Tibial artery (tissue), 4 donors: ENCODE measurements around the gene SPG7.

Experiments
- DNase-seq, 2 donors: peaks; one replicate each; pipeline ENCODE4 v3.0.0-alpha.2; 2019
- H3K27ac ChIP-seq, 2 donors: fragments of 200-600 bp; sonication (generic) in 1 of 2; 1 replicate in 1 of 2; 2 replicates in 1 of 2; pipeline ENCODE4 v1.5.1; 2018 to 2019; ENCODE audit warnings: mild to moderate bottlenecking in 1 of 2
- H3K27me3 ChIP-seq, 2 donors: fragments of 200-600 bp; sonication (generic) in 1 of 2; one replicate each; pipeline versions ENCODE4 v1.5.1 to v1.6.0; 2016 to 2019
- H3K36me3 ChIP-seq, 3 donors: fragments of 200-600 bp; sonication (generic) in 2 of 3; one replicate each; pipeline ENCODE4 v1.5.1; 2016 to 2019; ENCODE audit warnings: mild to moderate bottlenecking in 2 of 3
- H3K4me1 ChIP-seq, 4 donors: fragments of 200-600 bp; sonication (generic) in 2 of 4; 1 replicate in 3 of 4; 2 replicates in 1 of 4; pipeline ENCODE4 v1.5.1; 2016 to 2019
- H3K4me3 ChIP-seq, 2 donors: fragments of 200-600 bp; sonication (generic) in 1 of 2; 1 replicate in 1 of 2; 2 replicates in 1 of 2; pipeline ENCODE4 v1.5.1; 2018 to 2019; ENCODE audit warnings: mild to moderate bottlenecking in 2 of 2
- H3K9me3 ChIP-seq, 3 donors: fragments of 200-600 bp; sonication (generic) in 1 of 3; one replicate each; pipeline ENCODE4 v1.5.1; 2016 to 2019
- CTCF ChIP-seq, 2 experiments: fragments of 200-600 bp in 1 of 2; fragments of 450-650 bp in 1 of 2; IDR thresholded peaks; one replicate each; pipeline ENCODE4 v1.5.1; 2017 to 2019; ENCODE audit warnings: antibody characterized with exemption in 2 of 2, mild to moderate bottlenecking in 1 of 2, moderate library complexity in 1 of 2
- intact Hi-C: fragments of 100-400 bp; cut with DNase I; formaldehyde crosslinking; loops from one replicate; pipeline ENCODE4 v1.15.0; 2023; ENCODE audit warnings: low total_unique reads

The SPG7 gene

GRCh38 chr16:89519881-89520280, 11.7 kb downstream of the SPG7 start:
- no peaks in the 10 kb centered on the region for H3K9me3 ChIP-seq
- H3K4me1 ChIP-seq, result no peaks in the 10 kb centered on the region
- no peak overlapping the region for H3K4me3 ChIP-seq
- H3K27me3 ChIP-seq, result no peaks in the 10 kb centered on the region
- TF ChIP-seq CTCF (IDR thresholded peaks at IDR 0.05), result no peak
- H3K36me3 ChIP-seq, result peaks cover 70 to 100% (median 78%) of the 10 kb centered on the region in 3 donors
- no peak for DNase-seq
- intact Hi-C loops, result no loop called here
- no peak overlapping the region for H3K27ac ChIP-seq

- H3K4me1 ChIP-seq, result no peaks in the 10 kb centered on the region
- DNase-seq, result no peak
- H3K4me3 ChIP-seq, result no peak overlapping the region
- no peaks in the 10 kb centered on the region for H3K9me3 ChIP-seq
- H3K27ac ChIP-seq, result no peak overlapping the region
- peaks cover 71 to 100% (median 85%) of the 10 kb centered on the region in 3 donors for H3K36me3 ChIP-seq
- H3K27me3 ChIP-seq, result no peaks in the 10 kb centered on the region
- intact Hi-C loops, result no loop called here
- TF ChIP-seq CTCF (IDR thresholded peaks at IDR 0.05), result no peak
Observed at GRCh38 chr16:89522287-89522686, 14.1 kb downstream of the SPG7 start.

- H3K9me3 ChIP-seq, result no peaks in the 10 kb centered on the region
- intact Hi-C loops, result no loop called here
- H3K36me3 ChIP-seq, result peaks cover 66 to 99% (median 83%) of the 10 kb centered on the region in 3 donors
- H3K27ac ChIP-seq, result no peak overlapping the region
- H3K4me3 ChIP-seq, result no peak overlapping the region
- no peaks in the 10 kb centered on the region for H3K4me1 ChIP-seq
- no peaks in the 10 kb centered on the region for H3K27me3 ChIP-seq
- TF ChIP-seq CTCF (IDR thresholded peaks at IDR 0.05), result no peak
- no peak for DNase-seq
Observed at GRCh38 chr16:89523680-89524344, 15.6 kb downstream of the SPG7 start.

GRCh38 chr16:89525146-89525913, 17.1 kb downstream of the SPG7 start:
- intact Hi-C loops, result no loop called here
- TF ChIP-seq CTCF (IDR thresholded peaks at IDR 0.05), result no peak
- H3K36me3 ChIP-seq, result peaks cover 66 to 98% (median 81%) of the 10 kb centered on the region in 3 donors
- no peak overlapping the region for H3K4me3 ChIP-seq
- no peaks in the 10 kb centered on the region for H3K27me3 ChIP-seq
- no peak for DNase-seq
- no peak overlapping the region for H3K27ac ChIP-seq
- H3K9me3 ChIP-seq, result no peaks in the 10 kb centered on the region
- no peaks in the 10 kb centered on the region for H3K4me1 ChIP-seq

- no peaks in the 10 kb centered on the region for H3K27me3 ChIP-seq
- H3K4me1 ChIP-seq, result no peaks in the 10 kb centered on the region
- no peak for DNase-seq
- H3K4me3 ChIP-seq, result no peak overlapping the region
- TF ChIP-seq CTCF (IDR thresholded peaks at IDR 0.05), result no peak
- no peak overlapping the region for H3K27ac ChIP-seq
- intact Hi-C loops, result no loop called here
- H3K9me3 ChIP-seq, result no peaks in the 10 kb centered on the region
- H3K36me3 ChIP-seq, result peaks cover 85 to 98% (median 86%) of the 10 kb centered on the region in 3 donors
Observed at GRCh38 chr16:89529097-89529496, 20.9 kb downstream of the SPG7 start.
